ENCODE measurements around the gene MYH15. TPM values are rescaled to one million over a fixed set of nuclear protein-coding genes. Genes with fewer than 3 reads are reported as not detected.
A peak's percentile ranks its signal among the peaks of the same experiment; 100 is the strongest.

Gene MYH15
- 0.05 and 0.44 TPM in 2 replicates for total RNA-seq (2014; rRNA removed; shearing (Covaris generic))

DNA sequence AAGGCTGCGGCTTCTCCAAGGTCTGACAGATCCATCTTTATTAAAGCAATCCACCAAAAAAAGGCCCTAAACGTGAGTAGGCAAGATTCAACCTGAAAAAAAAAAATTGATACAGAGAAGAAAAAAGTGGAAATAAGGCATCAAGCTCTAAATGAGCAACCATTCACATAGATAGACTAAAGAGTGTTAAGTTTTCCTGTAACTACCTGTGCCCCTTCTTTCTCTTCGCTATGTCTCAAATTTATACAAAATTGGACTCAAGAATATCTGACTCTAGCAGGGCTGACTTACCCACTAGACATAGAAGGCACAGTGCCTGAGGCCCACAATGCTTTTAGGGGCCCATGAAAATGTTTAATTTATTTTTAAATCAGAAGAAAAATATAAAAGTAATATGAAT is at the start of gene MYH15:
Gene MYH15 (minus strand): TSS at position 101 of the 400 bp plus-strand sequence. CDS start 66 bp downstream, at position 35.
- DNase-seq (ENCODE audit: low read depth), result no peak

DNA sequence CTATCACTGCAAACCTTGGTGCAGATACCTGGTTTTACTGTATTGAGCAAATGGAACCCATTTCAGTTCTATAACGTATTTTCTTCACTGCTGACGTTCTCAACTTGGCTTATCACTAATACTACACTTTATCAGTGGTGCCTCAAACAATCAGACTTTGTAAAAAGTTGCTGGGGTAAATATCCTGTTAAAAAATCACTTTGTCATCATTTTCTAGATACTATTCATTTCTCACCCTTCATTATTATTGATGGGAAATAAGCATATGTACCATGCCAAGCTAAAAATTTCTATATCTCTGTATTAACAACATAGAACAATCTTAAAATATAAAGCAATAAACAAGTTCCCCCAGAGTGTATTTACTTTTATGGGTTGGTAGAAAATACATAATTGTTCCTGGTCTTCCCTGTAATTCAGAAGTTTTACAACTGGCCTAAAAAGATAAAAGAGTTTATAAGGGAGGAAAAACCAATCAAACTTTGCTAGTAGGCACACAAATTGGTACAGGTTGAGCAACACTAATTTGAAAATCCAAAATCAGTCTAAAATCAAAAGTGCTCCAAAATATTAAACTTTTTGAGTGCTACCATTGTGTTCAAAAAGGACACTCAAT is 45.7 kb upstream of the MYH15 start:
- no peak for DNase-seq (ENCODE audit: low read depth)

DNA sequence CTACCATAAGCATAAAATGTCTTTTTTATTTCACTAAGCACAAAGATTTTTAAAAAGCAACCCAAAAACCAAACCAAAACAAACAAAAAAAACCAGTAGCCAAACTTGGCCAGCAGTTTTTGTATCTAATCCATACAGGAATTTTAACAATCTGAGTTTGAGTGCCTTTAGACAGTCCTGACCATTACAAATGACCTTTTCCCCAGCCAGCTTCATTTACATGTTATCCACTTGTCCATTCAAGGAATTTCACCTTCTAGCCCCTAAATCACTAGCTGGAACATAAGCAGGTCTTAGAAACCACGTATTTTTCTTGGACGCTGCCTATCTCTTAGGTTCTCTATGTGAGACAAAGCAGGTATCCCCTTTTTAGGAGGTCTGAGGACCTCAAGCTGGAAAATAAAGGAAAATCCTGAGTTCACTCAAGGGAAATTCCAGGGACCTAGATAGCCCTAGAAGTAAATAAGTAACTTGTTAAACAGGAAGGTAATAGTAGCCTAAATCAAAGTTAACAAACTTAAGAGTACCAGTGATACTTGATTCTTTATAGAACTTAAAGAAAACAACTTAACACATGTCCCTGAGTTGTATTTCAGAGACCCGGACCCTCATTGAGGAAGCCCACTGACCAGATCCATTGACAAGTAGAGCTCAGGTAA is 44.6 kb upstream of the MYH15 start:
- peak; percentile 12 for DNase-seq (ENCODE audit: low read depth)

DNA sequence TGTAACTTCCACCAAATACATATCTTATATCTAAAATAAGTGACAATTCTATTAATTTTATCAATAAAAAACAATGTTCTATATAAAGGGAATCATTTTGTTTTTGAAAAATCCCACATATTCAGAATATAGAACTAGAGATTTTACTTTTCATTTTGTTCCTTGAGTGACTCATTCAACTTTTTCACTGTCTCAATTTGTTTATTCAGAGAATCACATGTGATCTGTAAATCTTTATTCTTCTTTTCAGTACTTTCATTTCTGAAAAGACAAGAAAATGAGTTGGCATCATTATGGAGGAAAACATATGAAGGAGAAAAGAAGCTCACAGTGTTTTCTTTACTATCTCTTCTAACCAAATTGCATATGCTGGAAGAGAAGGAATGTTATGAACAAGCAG is 43.8 kb upstream of the MYH15 start:
- DNase-seq (ENCODE audit: low read depth), result no peak

DNA sequence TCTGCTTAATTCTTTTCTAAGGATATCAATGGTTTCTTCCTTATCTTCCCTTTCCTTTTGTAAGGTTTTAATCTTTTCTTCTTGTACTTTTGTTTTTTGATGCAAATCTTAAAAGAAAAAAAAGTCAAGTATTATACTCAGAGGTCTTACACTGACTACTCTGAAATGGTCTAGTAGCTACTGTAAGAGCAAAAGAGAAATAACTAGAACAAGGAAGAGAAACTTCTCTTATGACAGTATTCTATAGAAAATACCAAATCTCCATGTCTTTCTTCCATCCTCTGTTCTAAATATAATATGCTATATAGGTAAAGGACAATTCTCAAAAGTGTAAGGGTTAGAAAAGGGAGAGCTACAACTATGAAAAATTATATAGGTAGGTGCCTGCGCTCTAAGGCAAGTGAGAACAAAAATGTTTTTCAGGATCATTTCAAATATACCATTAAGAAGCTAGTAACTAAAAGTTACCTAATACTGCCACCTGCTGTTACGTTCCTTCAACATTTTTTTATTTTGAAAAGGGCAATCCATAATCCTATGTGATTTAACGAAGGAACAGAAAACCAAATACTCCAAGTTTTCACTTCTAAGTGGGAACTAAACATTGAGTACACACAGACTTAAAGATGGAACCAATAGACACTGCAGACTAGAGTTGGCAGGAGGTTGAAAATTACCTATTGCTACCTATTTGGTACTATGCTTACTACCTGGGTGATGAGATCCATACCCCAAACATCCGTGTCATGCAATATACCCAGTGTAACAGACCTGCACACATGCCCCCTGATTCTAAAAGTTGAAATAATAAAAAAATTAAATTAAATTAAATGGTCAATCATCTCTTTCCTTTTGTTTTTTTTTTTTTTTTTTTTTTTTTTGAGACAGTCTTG is 42.1 kb upstream of the MYH15 start:
- peak; percentile 48 for DNase-seq (ENCODE audit: low read depth)

DNA sequence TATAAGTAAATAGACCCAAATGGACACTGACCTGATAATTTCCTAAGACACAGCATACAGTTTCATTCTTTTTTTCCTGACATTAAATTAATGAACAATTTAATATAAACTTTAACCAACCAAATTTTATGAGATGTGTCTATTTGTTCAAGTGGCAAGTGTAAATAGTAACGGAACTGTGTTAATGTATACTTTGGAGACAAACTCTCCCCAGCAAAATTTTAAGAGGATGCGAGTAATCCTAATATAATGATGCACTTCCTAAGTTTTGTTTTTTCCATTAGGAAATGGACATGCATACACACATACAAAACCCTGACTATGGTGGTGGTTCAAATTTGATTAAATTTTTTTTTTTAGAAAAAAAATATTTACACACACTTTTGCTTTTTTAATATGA is 38.5 kb upstream of the MYH15 start:
- DNase-seq (ENCODE audit: low read depth), result no peak

DNA sequence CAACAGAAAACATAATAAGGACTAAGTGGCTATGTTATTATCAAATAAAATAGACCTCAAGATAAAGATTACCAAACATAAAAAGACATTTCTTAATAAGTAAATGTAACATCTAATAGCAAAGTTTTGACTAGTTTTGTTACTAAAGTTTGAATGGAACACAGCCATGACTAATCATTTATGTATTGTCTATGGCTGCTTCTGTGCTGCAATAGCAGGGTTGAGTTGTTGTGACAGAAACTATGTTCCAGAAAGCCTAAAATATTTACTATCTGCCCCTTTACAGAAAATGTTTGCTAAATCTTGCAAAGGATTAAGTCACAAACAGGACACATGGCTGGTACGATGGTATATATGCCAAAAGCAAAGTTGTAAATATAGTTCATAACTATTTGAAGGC is 37.9 kb upstream of the MYH15 start:
- DNase-seq (ENCODE audit: low read depth), result no peak

DNA sequence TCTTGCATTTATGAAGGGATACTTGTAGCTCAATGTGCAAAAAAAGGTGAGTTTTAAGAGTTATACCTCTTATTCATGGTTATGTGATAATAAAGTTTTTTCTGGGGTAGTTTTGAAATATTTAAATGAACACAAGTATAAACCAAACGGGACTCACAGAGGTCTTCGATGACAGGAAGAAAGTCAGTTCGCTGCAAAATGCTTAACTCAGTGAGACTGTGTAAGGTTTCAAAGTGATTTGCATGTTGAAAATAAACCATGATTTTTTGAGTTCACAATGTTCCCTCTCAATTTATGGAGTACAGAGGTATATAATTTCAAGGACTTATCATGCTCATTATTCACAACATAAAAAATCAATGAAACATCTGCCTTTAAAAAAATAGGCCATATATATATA is 36.3 kb upstream of the MYH15 start:
- no peak for DNase-seq (ENCODE audit: low read depth)

DNA sequence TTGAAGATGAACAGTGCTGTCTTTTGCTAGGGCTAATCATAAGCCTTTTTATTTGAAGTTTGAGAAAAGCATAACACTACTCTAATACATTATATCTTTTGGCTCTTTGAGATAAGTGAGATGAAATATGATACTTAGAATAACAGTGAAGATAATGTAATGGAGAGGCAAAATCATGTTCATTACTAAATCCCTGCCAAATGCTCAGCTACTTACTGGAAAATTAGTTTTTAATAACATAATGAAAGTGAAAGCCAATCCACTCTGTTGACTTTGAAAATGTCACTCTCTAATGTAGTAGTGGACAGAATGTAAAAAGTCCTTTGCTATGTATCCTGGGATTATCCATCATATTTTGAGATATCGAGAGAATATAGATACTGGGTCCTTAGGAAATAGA is 35.9 kb upstream of the MYH15 start:
- DNase-seq (ENCODE audit: low read depth), result no peak

DNA sequence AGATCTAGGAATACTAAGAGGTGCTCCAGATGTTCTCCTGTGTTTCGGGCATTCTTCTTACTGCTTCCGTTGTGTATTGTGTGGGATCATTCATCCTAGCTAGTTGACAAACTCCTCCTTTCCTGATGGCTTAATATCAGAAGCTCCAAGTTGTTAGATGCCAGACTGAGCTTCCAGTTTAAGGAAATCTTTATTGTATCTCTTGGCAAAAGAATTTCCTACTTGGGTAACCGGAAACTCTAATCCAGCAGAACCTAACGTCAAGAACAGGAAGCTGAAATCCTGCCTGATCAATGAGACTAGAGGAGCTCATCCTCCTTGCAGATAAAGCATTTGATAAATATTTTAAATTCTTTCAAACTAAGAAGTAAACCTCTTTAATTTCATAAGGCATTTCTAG is 27.7 kb upstream of the MYH15 start:
- DNase-seq (ENCODE audit: low read depth), result no peak

DNA sequence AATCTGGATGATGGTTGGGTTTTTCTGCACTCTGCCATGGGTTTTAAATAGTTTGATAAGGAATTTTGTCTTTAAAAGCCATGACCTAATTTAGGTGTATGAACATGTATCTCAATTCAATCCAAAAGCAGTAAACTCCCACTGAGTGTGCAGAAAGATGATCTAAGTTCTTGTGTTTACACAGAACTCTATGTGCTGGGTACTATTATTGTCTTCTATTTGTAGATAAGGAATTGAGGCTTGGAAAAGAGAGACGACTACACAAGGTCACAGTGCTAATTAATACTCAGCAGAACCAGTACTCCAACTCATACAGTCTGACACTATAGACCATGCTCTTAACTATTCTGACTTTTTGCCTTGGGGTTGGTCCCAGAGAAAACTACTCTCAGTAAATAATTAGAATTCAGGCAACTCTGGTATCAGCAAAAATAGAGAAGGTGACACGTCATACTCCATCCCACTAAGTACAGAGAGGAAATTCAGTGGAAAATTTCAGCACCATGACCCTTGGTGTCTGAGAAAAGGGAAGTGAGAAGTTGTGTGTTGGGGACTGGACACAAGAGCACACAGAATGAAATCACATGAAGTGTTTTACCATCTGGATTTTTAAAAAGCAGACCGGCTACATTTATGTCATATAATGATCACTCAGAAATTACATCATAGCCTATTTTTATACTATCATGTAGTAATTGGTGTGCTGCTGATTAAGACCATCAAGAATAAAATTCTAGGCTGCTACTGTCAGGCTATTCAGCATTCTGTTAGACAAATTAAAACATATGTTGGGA is 18.3 kb upstream of the MYH15 start:
- DNase-seq (ENCODE audit: low read depth), result no peak

DNA sequence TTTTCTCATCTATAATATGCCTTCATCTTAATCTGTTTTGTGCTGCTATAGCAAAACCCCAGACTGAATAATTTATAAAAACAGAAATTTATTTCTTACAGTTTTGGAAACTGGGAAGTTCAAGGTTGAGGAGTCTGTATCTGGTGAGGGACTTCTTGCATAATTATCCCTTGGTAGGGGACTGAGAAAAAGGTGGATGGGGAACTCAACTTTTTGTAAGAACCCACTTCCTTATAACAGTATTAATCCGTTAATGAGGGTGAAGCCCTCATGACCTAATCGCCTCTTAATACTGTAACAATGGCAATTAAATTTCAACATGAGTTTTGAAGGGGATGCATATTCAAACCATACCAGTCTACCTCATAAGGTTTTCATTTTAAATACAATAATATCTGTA is 17.4 kb upstream of the MYH15 start:
- DNase-seq (ENCODE audit: low read depth), result no peak

DNA sequence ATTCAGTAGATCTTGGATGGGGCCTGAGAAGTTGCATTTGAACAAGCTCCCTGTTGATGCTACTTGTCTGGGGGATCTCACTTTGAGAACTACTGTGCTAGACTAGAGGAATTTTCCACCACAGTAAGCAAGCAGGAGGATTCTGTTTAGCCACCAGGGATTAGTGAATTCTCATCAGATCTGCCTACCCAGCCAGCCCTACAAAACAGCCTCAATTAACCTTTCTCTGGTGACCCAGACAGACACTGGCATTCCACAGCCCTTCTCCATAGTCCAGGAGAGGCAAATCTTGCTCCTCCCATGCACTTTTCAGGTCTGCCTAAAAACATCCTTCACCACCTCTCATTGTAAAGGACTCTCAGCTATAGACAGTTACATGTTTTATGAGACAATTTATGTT is 16.7 kb upstream of the MYH15 start:
- no peak for DNase-seq (ENCODE audit: low read depth)

DNA sequence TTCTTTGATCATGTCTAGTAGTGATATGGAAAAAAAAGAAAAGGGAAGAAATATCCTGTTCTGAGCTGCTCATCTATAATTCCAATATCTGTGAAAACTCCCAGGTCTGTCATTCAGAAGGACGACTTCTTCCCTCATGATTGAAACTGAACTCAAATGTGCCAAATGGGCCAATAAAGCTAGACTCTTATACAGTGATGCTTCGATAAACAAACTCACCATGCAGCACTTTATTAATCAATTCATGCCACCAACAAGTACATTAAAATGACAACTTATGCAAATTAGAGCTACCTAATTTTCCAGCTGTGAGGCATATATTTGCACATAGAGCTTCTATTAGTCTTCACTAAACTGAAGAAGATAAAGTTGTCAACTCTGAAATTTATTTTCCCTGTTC is 15.6 kb upstream of the MYH15 start:
- no peak for DNase-seq (ENCODE audit: low read depth)

DNA sequence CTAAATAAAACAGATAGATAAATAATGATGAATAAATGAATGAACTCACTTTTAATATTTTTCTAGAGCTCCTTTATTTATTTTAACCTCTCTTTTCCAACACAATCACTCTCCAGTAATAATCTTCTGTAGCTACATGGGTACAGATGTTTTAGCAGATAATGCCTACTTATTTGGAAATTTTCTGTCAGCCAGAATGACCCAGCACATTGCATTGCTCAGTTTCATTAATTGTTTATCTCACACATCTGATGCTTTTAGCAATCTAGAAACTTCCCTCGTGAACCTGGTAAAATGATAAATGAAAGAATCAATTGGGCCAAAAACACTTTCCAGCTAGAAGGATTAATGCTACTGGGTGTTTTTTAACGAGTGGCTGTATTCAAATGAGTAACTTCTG is 14.9 kb upstream of the MYH15 start:
- no peak for DNase-seq (ENCODE audit: low read depth)

DNA sequence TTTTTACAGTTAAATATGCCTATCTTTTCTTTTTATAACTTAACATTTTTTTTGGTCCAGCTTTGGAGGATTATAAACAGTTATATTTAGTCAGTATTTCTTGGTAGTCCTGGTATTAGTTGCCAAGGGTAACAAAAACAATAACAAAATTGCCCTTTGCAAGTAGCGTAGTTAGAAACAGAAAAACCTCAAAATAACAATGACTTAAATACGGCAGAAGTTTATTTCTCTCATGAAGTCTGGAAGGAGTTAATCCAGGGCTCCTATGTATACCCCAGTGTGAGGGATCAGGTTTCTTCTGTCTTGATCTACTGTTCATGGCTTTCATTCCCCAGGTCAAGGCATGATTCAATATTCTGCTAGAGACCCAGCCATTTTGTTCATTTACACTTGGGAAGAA is 14.1 kb upstream of the MYH15 start:
- peak; percentile 52 for DNase-seq (ENCODE audit: low read depth)

DNA sequence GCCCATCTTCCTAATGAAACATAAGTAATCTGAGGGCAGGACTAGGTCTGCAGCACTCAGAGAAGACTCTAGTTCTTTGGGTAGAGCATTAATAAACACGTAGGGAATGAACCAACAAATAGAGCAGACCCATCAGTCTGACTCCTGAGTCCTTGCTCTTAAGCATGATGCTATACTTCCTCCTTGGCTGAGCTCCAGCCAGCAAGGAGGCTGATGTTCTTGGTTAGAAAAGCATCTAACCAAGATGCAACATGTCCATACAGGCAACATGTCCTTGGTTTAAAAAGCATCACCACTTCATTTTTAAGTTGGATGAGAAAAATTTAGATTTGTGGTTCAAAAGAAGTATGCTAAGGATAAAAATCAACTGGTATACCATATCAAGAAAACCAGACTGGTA is 8.5 kb upstream of the MYH15 start:
- peak; percentile 17 for DNase-seq (ENCODE audit: low read depth)

DNA sequence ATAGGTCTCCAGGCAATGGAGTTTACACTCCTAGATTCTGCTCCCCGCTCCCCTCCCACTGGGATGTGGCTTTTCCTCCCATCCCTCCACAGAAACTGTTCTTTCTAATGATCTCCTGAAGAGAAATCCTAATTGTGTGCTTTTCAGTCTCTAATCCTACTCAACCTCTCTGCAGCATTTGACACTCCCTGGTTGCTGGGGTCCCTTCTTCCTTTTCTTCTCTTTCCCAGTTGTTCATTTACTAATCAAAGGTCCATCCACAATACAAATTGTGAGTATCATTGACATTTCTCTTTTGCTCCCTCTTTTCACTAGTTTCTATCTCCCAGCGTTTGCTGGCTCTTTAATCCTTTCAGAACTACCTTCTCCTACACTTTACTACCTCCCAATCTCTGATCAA is 6.5 kb upstream of the MYH15 start:
- DNase-seq (ENCODE audit: low read depth), result no peak

DNA sequence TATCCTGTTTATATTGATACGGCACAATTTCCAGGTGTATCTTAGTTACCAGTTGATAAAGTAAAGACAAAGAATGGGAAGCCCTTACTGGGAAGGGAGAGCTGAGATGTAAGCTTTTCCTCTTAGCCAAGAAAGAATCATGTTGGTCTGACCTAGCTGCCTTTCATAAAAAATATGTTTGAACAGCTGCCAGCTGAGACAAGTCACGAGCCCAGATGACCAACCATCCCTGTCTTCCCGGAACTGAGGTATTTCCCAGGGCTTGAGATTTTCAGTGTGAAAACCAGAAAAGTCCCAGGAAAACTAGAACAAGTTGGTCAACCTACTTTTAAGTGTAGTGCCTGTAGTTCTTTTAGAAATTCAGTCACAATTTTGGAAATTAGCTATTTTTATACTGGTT is 3.6 kb upstream of the MYH15 start:
- DNase-seq (ENCODE audit: low read depth), result peak; percentile 44

DNA sequence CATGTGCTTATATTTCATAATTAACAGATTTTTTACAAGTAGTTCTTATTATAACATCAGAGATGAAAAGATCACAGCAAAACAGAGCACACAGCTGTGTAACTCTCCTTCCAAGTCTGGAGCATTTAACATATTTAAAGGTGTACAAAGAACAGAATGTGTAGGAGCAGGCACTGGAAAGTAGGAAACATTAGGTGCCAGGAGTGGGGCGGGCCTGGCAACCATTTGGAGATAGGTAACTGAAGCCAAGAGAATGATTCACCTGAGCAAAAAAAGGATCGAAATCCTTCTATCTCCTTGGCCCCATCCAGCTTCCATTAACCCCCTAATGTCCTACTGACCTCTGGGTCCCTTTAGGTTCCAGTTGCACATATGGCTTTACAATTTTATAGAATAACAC is 2.3 kb upstream of the MYH15 start:
- no peak for DNase-seq (ENCODE audit: low read depth)

DNA sequence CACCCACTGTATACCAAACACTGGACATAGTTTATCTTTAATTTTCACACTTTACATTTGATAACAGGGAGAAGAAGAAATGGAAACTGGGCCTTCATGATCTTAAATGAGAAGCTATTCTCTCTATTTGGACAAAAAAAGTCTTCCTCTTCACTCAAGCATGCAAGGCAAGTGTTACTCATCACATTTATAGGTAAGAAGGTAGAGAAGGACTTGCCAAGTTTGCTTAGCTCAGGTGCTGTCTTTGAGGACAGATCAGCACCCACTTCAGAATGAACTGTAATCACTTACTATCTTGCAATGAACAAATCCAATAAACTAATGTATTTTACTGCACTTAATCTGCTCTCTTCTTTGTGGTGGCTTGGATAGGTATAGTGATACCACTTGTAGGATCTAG is 1.1 kb upstream of the MYH15 start:
- no peak for DNase-seq (ENCODE audit: low read depth)

DNA sequence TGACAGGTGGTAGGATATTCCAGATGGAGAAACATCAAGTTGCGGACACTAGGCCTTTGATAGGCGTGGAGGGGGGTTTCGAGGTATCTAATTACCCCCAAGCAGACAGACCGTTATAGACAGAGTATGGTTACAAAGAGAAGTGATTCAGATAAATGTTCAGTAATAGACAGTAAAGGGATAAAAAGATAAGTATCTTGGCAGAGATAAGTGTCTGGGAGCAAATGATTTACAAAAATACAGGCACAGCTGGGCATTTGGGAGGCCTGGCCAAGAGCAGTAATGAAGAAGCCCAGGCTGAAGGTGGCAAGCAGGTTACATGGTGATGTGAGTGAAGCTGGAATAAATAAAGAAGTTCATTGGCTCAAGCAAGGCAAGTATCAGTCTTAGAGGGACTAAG is 659 bp upstream of the MYH15 start:
- DNase-seq (ENCODE audit: low read depth), result no peak

Measured in M059J (cell line).